Mesothelial cell of epicardium (in vitro differentiated cells): ENCODE results near the gene RNF220. TPM values are rescaled to one million over a fixed set of nuclear protein-coding genes. Genes with fewer than 3 reads are reported as not detected.
"Not testable (repeated sequence)": the region's sequence is repeated elsewhere in the genome, so short reads cannot be mapped to it uniquely, and the experiment has no call there.

ENCODE experiments used
- DNase-seq, 2 experiments: peaks; one replicate each; pipeline ENCODE4 v3.0.0; 2021; ENCODE audit warnings: low spot score in 2 of 2; ENCODE audit not compliant: unreplicated experiment in 2 of 2
- H3K27ac Mint-ChIP-seq: 2 replicates; pipeline ENCODE4 v1.8.0; 2021; ENCODE audit warnings: mixed read lengths
- H3K27me3 Mint-ChIP-seq: 2 replicates; pipeline ENCODE4 v1.8.0; 2021; ENCODE audit warnings: low read depth, mixed read lengths
- H3K36me3 Mint-ChIP-seq: 2 replicates; pipeline ENCODE4 v1.8.0; 2021; ENCODE audit warnings: mixed read lengths
- H3K4me1 Mint-ChIP-seq: 2 replicates; pipeline ENCODE4 v1.8.0; 2021; ENCODE audit warnings: mixed read lengths
- H3K4me3 Mint-ChIP-seq: 2 replicates; pipeline ENCODE4 v1.8.0; 2021; ENCODE audit warnings: mild to moderate bottlenecking, moderate library complexity, mixed read lengths
- H3K9me3 Mint-ChIP-seq: 2 replicates; pipeline ENCODE4 v1.8.0; 2021; ENCODE audit warnings: mixed read lengths
- total RNA-seq: library from RNA; stranded (reverse); gene quantifications from 3 replicates; pipeline ENCODE4 v1.2.1, GENCODE V29; 2021
- TF ChIP-seq, protein P1 (sequence below): fragments of 200-600 bp; sonication (generic); IDR thresholded peaks from one replicate; pipeline ENCODE4 v1.5.0; 2021; ENCODE audit warnings: antibody characterized with exemption; ENCODE audit not compliant: unreplicated experiment

The RNF220 gene
- total RNA-seq, 1 donor from 2014 or later = 84.2 TPM

DNA sequence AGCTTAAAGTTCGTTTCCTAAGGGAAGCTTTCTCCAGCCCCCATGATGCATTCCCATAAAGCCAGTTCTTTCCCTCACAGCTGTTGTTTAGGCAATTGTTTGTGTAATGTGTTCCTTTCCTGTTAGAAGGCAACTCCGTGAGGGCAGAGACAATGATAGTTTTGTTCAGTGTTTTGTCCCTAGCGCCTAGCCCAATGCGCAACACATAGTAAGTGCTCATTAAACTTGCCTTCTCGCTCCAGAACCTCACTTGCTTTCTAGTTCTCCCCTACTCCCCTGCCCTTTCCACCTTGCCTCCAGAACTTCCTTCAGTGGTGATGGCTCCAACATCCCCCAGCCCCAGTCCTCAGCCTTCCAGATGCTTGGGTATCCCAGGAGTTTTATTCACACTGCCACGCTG lies 153.8 kb downstream of the RNF220 start:
- Mint-ChIP-seq H3K36me3 (no peaks in the 10 kb centered on the region), H3K4me3 (no peak overlapping the region), H3K4me1 (peaks cover 4% of the 10 kb centered on the region), H3K27ac (no peak overlapping the region), H3K9me3 (no peaks in the 10 kb centered on the region), H3K27me3 (peaks cover 74% of the 10 kb centered on the region)
- TF ChIP-seq, protein P1, sequence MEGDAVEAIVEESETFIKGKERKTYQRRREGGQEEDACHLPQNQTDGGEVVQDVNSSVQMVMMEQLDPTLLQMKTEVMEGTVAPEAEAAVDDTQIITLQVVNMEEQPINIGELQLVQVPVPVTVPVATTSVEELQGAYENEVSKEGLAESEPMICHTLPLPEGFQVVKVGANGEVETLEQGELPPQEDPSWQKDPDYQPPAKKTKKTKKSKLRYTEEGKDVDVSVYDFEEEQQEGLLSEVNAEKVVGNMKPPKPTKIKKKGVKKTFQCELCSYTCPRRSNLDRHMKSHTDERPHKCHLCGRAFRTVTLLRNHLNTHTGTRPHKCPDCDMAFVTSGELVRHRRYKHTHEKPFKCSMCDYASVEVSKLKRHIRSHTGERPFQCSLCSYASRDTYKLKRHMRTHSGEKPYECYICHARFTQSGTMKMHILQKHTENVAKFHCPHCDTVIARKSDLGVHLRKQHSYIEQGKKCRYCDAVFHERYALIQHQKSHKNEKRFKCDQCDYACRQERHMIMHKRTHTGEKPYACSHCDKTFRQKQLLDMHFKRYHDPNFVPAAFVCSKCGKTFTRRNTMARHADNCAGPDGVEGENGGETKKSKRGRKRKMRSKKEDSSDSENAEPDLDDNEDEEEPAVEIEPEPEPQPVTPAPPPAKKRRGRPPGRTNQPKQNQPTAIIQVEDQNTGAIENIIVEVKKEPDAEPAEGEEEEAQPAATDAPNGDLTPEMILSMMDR = no peak
- no peak for DNase-seq

DNA sequence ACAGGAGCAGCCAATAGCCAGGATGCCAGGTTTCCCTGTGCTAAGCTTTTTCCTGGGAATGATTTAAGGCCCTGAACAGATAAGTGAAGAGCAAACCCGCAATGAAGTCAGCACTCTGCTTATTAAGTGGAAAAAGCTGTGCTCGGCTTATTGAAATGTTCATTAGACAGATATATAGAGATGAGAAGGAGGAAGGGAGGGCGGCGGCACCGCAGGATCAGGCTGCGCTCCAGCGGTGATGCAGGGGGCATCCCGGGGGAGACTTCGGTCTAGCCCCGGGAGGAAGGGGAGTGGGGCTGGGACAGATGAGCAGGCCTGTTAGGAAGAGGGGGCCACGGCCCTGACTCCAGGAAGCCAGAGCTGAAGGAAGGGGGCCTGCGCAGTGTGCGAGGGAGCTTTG lies 154.3 kb downstream of the RNF220 start:
- Mint-ChIP-seq H3K27ac (no peak overlapping the region), H3K36me3 (no peaks in the 10 kb centered on the region), H3K9me3 (no peaks in the 10 kb centered on the region), H3K4me3 (no peak overlapping the region), H3K4me1 (peaks cover 4% of the 10 kb centered on the region), H3K27me3 (peaks cover 73% of the 10 kb centered on the region)
- DNase-seq = no peak
- TF ChIP-seq, protein P1 = no peak

DNA sequence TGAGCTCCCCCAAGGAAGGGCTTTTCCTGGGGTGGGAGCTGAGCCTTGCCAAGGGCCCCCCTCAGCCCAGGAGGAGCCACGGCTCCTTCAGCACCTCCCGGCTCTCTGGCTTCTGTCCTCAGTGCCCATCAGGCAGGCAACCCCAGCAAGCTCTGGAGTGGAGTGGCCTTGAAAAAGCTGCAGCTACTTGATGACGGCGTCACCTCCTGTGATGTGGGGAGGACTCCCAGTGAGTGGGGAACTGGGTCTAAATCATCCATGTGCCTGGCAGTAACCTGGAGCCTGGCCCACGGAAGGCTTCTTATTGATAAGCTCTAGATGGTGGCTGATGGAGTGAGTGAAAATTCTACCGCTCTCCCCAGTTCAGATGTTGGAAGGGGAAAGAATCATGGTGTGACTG lies 154.9 kb downstream of the RNF220 start:
- no peaks in the 10 kb centered on the region for H3K9me3 Mint-ChIP-seq
- peaks cover 71% of the 10 kb centered on the region for H3K27me3 Mint-ChIP-seq
- no peak for DNase-seq
- TF ChIP-seq, protein P1 = no peak
- peaks cover 4% of the 10 kb centered on the region for H3K4me1 Mint-ChIP-seq
- H3K27ac Mint-ChIP-seq = no peak overlapping the region
- H3K36me3 Mint-ChIP-seq = no peaks in the 10 kb centered on the region
- no peak overlapping the region for H3K4me3 Mint-ChIP-seq

DNA sequence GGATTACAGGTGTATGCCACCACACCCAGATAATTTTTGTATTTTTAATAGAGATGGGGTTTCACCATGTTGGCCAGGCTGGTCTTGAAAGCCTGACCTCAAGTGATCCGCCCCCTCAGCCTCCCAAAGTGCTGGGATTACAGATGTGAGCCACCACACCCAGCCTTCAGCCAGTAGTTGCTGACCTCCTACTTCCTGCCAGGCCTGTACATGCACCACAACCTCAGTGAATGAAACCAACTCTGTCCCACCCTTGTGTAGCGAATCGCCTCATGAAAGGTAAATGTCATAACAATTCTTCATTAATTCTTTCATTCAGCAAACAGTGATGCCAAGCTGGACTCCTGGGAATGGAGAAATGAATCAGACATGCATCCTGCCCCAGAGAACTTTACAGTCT lies 155.6 kb downstream of the RNF220 start:
- H3K36me3 Mint-ChIP-seq, DNase-seq, H3K9me3 Mint-ChIP-seq, H3K27ac Mint-ChIP-seq, H3K4me3 Mint-ChIP-seq, H3K4me1 Mint-ChIP-seq: not testable (repeated sequence)
- H3K27me3 Mint-ChIP-seq = peaks cover 71% of the 10 kb centered on the region

DNA sequence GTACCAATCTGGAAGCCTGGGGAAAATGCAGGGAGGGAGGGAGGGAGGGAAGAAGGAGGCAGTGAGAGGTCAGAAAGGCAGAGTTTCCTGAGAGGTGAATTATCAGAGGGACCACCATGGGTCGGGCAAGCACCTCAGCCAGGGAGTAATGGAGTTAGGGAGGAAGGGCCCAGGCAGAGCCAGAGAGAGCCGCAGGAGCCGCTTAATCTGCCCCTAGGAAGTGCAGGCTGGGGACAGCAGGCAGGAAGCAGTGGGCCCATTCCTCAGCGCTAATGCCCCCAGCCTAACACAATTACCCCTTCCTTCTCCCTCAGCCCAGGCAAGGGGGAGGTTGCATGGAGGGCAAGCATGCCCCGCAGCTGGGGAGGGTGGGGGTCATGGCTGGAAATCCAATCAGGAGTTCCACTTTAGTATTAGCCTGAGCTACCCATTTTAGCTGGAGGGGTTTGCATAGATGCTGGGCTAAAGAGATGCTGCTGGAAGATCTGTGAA lies 160.2 kb downstream of the RNF220 start:
- no peak for DNase-seq
- H3K36me3 Mint-ChIP-seq = no peaks in the 10 kb centered on the region
- H3K4me3 Mint-ChIP-seq = no peak overlapping the region
- no peaks in the 10 kb centered on the region for H3K4me1 Mint-ChIP-seq
- no peak overlapping the region for H3K27ac Mint-ChIP-seq
- peaks cover 72% of the 10 kb centered on the region for H3K27me3 Mint-ChIP-seq
- no peaks in the 10 kb centered on the region for H3K9me3 Mint-ChIP-seq
- TF ChIP-seq, protein P1 = no peak

DNA sequence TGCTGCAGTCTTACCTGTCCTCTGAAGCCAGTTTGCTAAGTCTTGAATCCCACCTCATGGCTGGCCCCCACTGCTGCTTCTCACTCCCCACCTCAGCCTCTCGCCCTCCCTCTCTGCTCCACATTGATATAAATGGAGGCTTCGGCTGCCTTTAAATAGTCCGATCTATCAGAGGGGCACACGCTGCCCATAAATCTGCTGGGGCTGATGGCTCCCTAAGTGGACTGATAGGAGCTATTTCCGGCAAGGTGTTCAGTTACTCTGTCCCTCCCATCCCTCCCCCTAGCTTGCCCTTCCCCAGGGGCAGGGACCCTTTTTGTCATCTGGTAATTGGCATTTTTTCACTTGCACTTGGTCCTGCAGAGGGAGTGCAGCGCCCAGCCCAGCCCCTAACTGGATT lies 160.8 kb downstream of the RNF220 start:
- no peaks in the 10 kb centered on the region for H3K9me3 Mint-ChIP-seq
- TF ChIP-seq, protein P1 = no peak
- no peak overlapping the region for H3K4me3 Mint-ChIP-seq
- peaks cover 71% of the 10 kb centered on the region for H3K27me3 Mint-ChIP-seq
- H3K4me1 Mint-ChIP-seq = no peaks in the 10 kb centered on the region
- H3K27ac Mint-ChIP-seq = no peak overlapping the region
- DNase-seq = no peak
- H3K36me3 Mint-ChIP-seq = no peaks in the 10 kb centered on the region
